ENCODE data around the gene ATPAF1.
"Not testable (repeated sequence)": the region's sequence is repeated elsewhere in the genome, so short reads cannot be mapped to it uniquely, and the experiment has no call there.

ATPAF1 gene

GRCh38 chr1:46699666-46700065, 31.5 kb upstream of the ATPAF1 start:
- TF ChIP-seq CTCF (IDR thresholded peaks at IDR 0.05), result no peak
- Histone ChIP-seq H3K27ac (no peak overlapping the region), H3K4me3 (no peak overlapping the region)
- no peak for DNase-seq (ENCODE audit: low spot score)

DNA sequence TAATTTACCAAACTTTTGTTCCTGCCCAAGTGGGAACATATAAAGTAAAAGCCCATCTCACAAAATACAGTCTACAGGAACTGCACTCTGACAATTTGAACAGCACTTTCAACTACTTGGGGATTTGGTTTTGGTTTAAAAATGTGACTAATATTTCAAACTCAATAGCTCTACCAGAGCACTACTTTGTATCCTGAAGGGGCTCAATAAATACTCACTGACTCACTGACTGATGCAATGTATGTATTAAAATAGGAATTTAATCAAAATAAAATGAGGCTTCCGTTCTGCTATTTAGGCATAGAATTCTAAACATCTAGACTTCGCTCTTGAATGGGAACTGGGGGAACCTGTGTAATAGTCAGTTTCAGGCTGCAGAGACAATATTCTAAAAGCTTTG, 28.9 kb upstream of the ATPAF1 start:
- DNase-seq (ENCODE audit: low spot score), result no peak
- Histone ChIP-seq H3K4me3 (no peak overlapping the region), H3K27ac (no peak overlapping the region)
- no peak for TF ChIP-seq CTCF (IDR thresholded peaks at IDR 0.05)

DNA sequence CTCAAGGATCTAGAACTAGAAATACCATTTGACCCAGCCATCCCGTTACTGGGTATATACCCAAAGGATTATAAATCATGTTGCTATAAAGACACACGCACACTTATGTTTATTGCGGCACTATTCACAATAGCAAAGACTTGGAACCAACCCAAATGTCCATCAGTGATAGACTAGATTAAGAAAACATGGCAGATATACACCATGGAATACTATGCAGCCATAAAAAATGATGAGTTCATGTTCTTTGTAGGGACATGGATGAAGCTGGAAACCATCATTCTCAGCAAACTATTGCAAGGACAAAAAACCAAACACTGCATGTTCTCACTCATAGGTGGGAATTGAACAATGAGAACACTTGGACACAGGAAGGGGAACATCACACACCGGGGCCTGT, 26.5 kb upstream of the ATPAF1 start:
- H3K4me3 ChIP-seq; H3K27ac ChIP-seq; DNase-seq (ENCODE audit: low spot score): not testable (repeated sequence)

DNA sequence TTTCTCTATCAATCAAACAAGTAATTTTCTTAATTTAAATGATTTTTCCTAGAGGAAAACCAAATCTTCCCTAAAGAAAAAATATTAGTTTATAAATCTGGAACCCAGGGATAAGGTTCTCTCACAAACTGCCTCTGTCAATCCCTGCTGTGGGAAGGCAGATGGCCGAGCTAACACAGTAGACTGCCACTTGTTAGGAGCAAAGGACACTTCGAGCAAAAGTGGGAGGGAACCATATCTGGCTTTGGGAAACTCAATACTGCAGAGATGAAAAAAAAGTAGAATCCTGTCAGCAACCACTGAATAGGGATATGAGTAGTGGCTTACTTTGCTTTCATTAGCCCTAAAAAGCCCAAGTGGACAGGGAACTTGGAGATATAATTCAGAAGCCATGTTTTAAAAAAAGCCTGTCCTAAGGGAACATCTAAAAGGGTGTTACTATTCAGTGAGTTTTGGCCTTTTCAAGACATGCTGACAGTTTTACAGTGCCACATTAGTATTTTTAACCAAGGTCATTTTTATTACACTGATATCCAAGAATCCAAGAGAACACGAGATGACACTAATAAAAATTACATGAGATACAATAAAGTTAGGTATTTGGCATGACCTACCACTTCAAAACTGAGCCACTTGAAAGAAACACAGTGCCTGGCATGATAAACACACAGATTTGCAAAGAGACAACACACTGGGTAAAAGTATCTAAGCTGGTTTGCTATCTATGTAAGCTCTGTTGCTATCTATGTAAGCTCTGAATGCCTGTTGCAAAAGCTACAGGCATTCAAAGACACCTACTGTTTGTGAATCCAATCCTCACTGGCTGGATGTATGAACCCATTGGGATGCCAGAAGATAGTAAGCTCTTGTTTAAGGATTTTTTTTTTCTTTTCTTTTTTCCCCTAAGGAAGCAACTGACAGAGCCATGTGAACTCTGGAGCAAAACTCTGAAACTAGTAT, 24.9 kb upstream of the ATPAF1 start:
- Histone ChIP-seq H3K4me3 (no peak overlapping the region), H3K27ac (no peak overlapping the region)
- TF ChIP-seq CTCF (IDR thresholded peaks at IDR 0.05), result no peak
- no peak for DNase-seq (ENCODE audit: low spot score)

DNA sequence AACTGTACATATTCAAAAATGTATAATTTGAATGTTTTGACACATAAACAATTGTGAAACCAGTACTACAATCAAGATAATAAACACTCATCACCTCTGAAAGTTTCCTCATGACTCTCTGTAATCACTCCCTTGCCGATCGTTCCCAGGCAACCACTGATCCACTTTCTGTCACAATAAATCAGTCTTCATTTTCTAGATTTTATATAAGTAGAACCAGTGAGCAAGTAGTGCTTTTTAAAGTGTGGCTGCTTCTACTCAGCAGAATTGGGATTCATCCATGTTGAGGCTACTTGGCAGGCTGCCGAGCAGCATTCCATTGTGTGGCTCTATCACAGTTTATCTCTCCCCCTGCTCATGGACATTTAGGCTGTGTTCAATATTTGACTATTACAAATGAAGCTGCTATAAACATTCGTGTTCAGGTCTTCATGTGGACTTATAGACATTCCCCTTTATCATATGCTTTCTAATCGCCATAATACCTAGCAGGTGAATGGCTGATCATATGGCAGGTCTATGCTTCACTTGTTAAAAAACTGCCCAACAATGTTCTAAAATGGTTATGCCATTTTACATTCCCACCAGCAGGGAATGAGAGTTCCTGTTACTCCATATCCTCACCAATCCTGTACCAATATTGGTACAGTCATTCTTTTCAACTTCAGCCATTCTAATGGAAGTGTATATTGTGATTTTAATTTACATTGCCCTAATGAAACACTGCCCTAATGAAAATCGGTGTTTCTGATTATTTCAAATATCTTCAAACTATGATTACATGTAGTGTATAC, 24.0 kb upstream of the ATPAF1 start:
- DNase-seq (ENCODE audit: low spot score), result no peak
- H3K4me3 ChIP-seq, result no peak overlapping the region
- no peak overlapping the region for H3K27ac ChIP-seq
- TF ChIP-seq CTCF (IDR thresholded peaks at IDR 0.05), result no peak

DNA sequence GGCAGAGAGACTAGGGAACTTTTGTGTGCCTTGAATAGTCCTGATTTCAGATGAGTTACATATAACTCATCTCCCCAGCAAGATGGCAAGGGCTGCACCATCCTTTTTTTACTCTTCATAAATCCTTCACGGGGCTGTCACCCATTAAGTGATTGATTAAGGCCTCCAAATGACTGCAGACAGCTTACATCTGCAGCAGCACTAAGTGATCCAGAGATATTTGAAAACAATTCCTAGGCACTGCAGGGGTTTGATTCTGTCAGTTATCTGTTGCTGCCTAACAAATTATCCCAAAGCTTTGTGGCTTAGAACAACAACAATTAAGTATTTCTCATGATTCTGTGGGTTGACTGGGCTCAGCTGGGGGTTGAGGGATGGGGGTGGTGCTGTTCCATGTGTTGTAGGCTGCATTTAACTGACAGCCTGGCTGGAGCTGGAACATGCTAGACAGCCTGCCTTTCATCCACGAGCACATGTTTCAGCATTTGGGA, 22.8 kb upstream of the ATPAF1 start:
- DNase-seq (ENCODE audit: low spot score), result no peak
- Histone ChIP-seq H3K4me3 (no peak overlapping the region), H3K27ac (no peak overlapping the region)
- no peak for TF ChIP-seq CTCF (IDR thresholded peaks at IDR 0.05)

GRCh38 chr1:46689897-46690296, 21.7 kb upstream of the ATPAF1 start:
- Histone ChIP-seq H3K27ac (no peak overlapping the region), H3K4me3 (no peak overlapping the region)
- TF ChIP-seq CTCF (IDR thresholded peaks at IDR 0.05), result no peak
- DNase-seq (ENCODE audit: low spot score), result no peak

All from coronary artery (tissue), 2 donors.